Natural killer cell (primary cell): ENCODE data around the gene WRNIP1. TPM values are rescaled to one million over a fixed set of nuclear protein-coding genes. Genes with fewer than 3 reads are reported as not detected.

ENCODE experiments used
- ATAC-seq, 3 donors: fragments of 150-1000 bp in 2 of 3; fragments of 200-7000 bp in 1 of 3; cut with Tn5 transposase; 1 replicate in 1 of 3; 2 replicates in 2 of 3; pipeline ENCODE4 v1.10.0; 2021; ENCODE audit warnings: mild to moderate bottlenecking in 2 of 3, moderate library complexity in 2 of 3
- DNase-seq, 2 donors: peaks; one replicate each; pipeline versions ENCODE4 v3.0.0 to v3.0.0-alpha.2; 2013 to 2021; ENCODE audit warnings: mixed read lengths in 1 of 2
- H3K27ac ChIP-seq: one replicate; pipeline ENCODE4 v1.5.1; 2013; ENCODE audit warnings: mild to moderate bottlenecking, low read length
- H3K27me3 ChIP-seq: one replicate; pipeline ENCODE4 v1.6.1; 2013; ENCODE audit warnings: low read length; ENCODE audit not compliant: control insufficient read depth, insufficient read depth
- H3K36me3 ChIP-seq: one replicate; pipeline ENCODE4 v1.6.1; 2013; ENCODE audit warnings: low read length; ENCODE audit not compliant: control insufficient read depth, insufficient read depth
- H3K4me1 ChIP-seq: one replicate; pipeline ENCODE4 v1.6.1; 2013; ENCODE audit warnings: low read length; ENCODE audit not compliant: control insufficient read depth, insufficient read depth
- H3K4me3 ChIP-seq: one replicate; pipeline ENCODE4 v1.5.1; 2013; ENCODE audit warnings: low read length
- H3K9me3 ChIP-seq: one replicate; pipeline ENCODE4 v1.6.1; 2013; ENCODE audit warnings: low read length; ENCODE audit not compliant: control insufficient read depth, insufficient read depth
- H3K27ac Mint-ChIP-seq, 2 donors: one replicate each; pipeline ENCODE4 v1.8.0; 2022; ENCODE audit warnings: mild to moderate bottlenecking in 2 of 2, mixed read lengths in 2 of 2, moderate library complexity in 1 of 2
- H3K27me3 Mint-ChIP-seq, 2 donors: one replicate each; pipeline ENCODE4 v1.8.0; 2022; ENCODE audit warnings: low read depth in 2 of 2, mixed read lengths in 2 of 2
- H3K36me3 Mint-ChIP-seq: one replicate; pipeline ENCODE4 v1.8.0; 2022; ENCODE audit warnings: mixed read lengths
- H3K4me1 Mint-ChIP-seq, 2 donors: one replicate each; pipeline ENCODE4 v1.8.0; 2022; ENCODE audit warnings: mixed read lengths in 2 of 2
- H3K4me3 Mint-ChIP-seq: one replicate; pipeline ENCODE4 v1.8.0; 2022; ENCODE audit warnings: mild to moderate bottlenecking, moderate library complexity, mixed read lengths
- H3K9me3 Mint-ChIP-seq, 2 donors: one replicate each; pipeline ENCODE4 v1.8.0; 2022; ENCODE audit warnings: mixed read lengths in 2 of 2
- CTCF ChIP-seq: fragments of 200-600 bp; IDR thresholded peaks from one replicate; pipeline ENCODE4 v1.8.0; 2022; ENCODE audit warnings: antibody characterized with exemption
- WGBS: methylation state at CpG from one replicate; pipeline ENCODE4 v1.1.7; 2013; ENCODE audit warnings: missing lambda C conversion rate; ENCODE audit not compliant: insufficient coverage; 5-methylcytosine and 5-hydroxymethylcytosine counted together
- intact Hi-C: fragments of 100-400 bp; cut with micrococcal nuclease; formaldehyde crosslinking; loops from one replicate; pipeline ENCODE4 v1.14.2; 2022
- total RNA-seq, 4 donors: library from RNA; stranded (reverse); fragments of 120-200 nt in 1 of 4; gene quantifications; one replicate each; pipeline versions ENCODE4 v1.2.3 to v1.2.4, GENCODE V29; 2013 to 2022

The WRNIP1 gene
- total RNA-seq, 3 donors from 2014 or later (not counting 1 experiment from before 2014, with no cell fraction given): 27.9 to 34.8 (median 30.5) TPM

GRCh38 chr6:2797564-2798031 is 32.4 kb downstream of the WRNIP1 start:
- H3K36me3 Mint-ChIP-seq: no peaks in the 10 kb centered on the region
- DNase-seq: no peak
- Histone ChIP-seq H3K27me3 (no peaks in the 10 kb centered on the region), H3K9me3 (no peaks in the 10 kb centered on the region), H3K27ac (no peak overlapping the region), H3K4me3 (no peak overlapping the region), H3K4me1 (peaks cover 72% of the 10 kb centered on the region), H3K36me3 (no peaks in the 10 kb centered on the region)
- H3K9me3 Mint-ChIP-seq: no peaks in the 10 kb centered on the region
- TF ChIP-seq CTCF: no peak
- peak overlapping the region; percentile 43 to 75 for H3K27ac Mint-ChIP-seq
- H3K4me1 Mint-ChIP-seq: peaks cover 50 to 59% of the 10 kb centered on the region in 2 donors
- no peaks in the 10 kb centered on the region for H3K27me3 Mint-ChIP-seq
- WGBS: 51% methylated on average over 2 of the region's 3 CpGs
- peak overlapping the region; percentile 45 for H3K4me3 Mint-ChIP-seq
- no peak for ATAC-seq
- intact Hi-C loops: loop anchor here (10.0 kb wide), 1 partner anchor 257 kb away; no protein-coding TSS in a partner anchor

- Mint-ChIP-seq H3K27ac (peak overlapping the region in 1 of 2 donors; percentile 13), H3K4me3 (no peak overlapping the region), H3K27me3 (no peaks in the 10 kb centered on the region), H3K4me1 (peaks cover 40 to 49% of the 10 kb centered on the region in 2 donors), H3K9me3 (no peaks in the 10 kb centered on the region), H3K36me3 (no peaks in the 10 kb centered on the region)
- Histone ChIP-seq H3K27me3 (no peaks in the 10 kb centered on the region), H3K4me3 (no peak overlapping the region), H3K9me3 (no peaks in the 10 kb centered on the region), H3K36me3 (no peaks in the 10 kb centered on the region), H3K4me1 (peaks cover 62% of the 10 kb centered on the region), H3K27ac (no peak overlapping the region)
- intact Hi-C loops: loop anchor here (10.0 kb wide), 1 partner anchor 256 kb away; no protein-coding TSS in a partner anchor
- 87% methylated on average over 11 of the region's 11 CpGs for WGBS
- no peak for TF ChIP-seq CTCF
- ATAC-seq (no peak), DNase-seq (no peak)
Observed at GRCh38 chr6:2798586-2799134, 33.5 kb downstream of the WRNIP1 start.

GRCh38 chr6:2799936-2800527 is 34.8 kb downstream of the WRNIP1 start:
- H3K36me3 Mint-ChIP-seq: no peaks in the 10 kb centered on the region
- peak overlapping the region; percentile 7 for H3K27ac ChIP-seq

More at GRCh38 chr6:2799936-2800527, 34.8 kb downstream of the WRNIP1 start:
- no peak for DNase-seq
- 48% methylated on average over 11 of the region's 11 CpGs for WGBS
- H3K9me3 ChIP-seq: no peaks in the 10 kb centered on the region
- H3K4me3 Mint-ChIP-seq: peak overlapping the region; percentile 66
- no peak overlapping the region for H3K4me3 ChIP-seq
- no peaks in the 10 kb centered on the region for H3K27me3 ChIP-seq
- peaks cover 49% of the 10 kb centered on the region for H3K4me1 ChIP-seq
- no peaks in the 10 kb centered on the region for H3K9me3 Mint-ChIP-seq
- intact Hi-C loops: loop anchor here (10.0 kb wide), 1 partner anchor 255 kb away; no protein-coding TSS in a partner anchor
- peak overlapping the region; percentile 80 to 91 for H3K27ac Mint-ChIP-seq
- H3K4me1 Mint-ChIP-seq: peaks cover 30 to 38% of the 10 kb centered on the region in 2 donors
- peak; percentile 54 to 82 (median 77) for ATAC-seq
- no peaks in the 10 kb centered on the region for H3K27me3 Mint-ChIP-seq
- no peaks in the 10 kb centered on the region for H3K36me3 ChIP-seq
- TF ChIP-seq CTCF: no peak
